AG09309 (cell line): ENCODE measurements around the gene CPT1A.

Experiments used
- DNase-seq: peaks from one replicate; pipeline ENCODE4 v3.0.0-alpha.2; 2010; ENCODE audit warnings: low read depth
- H3K4me3 ChIP-seq: 2 replicates; pipeline ENCODE4 v1.5.1; 2011; ENCODE audit warnings: mild to moderate bottlenecking, low read depth, low read length, moderate library complexity; ENCODE audit not compliant: control insufficient read depth
- TF ChIP-seq, protein P1 (sequence below): IDR thresholded peaks from 2 replicates; pipeline ENCODE4 v1.5.1; 2011; ENCODE audit warnings: mild to moderate bottlenecking, low read depth, low read length, inconsistent platforms; ENCODE audit not compliant: insufficient read depth, control insufficient read depth; ENCODE audit errors: missing control alignments

The CPT1A gene

DNA sequence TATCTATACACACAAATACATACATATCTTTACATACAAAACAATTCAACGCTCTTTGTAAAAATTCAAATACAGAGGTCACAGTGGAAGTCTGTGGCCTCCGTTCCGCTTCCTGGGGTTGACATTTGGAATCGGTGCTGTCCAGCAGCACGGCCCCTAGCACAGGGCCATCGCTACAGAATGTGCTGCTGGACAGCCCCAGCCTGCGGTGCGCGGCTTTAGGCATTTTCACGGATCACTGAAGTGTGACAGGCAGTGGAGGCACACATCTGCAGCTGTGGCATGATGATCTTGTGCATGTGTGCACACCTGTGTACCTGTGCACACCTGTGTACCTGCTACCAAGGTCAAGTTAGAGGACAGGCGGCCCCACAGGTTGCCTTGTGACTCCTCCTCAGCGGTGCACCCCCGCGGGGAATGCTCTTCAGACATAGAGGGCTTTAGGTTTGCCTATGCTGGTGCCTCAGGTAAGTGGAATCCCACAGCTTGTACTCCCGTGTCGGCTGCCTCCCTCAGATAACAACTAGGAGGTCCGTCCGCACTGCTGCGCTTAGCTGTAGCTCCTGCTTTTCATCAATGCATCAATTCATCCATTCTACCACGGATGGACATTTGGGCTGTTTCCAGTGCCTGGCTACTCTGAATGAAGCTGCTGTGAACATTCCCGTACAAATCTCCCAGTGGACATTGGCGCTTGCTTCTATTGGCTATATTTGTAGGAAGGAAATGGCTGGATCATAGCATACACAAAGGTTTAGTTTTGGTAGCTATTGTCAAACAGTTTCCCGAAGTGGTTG lies 127.5 kb downstream of the CPT1A start:
- H3K4me3 ChIP-seq: no peak overlapping the region
- no peak for DNase-seq
- TF ChIP-seq, protein P1, sequence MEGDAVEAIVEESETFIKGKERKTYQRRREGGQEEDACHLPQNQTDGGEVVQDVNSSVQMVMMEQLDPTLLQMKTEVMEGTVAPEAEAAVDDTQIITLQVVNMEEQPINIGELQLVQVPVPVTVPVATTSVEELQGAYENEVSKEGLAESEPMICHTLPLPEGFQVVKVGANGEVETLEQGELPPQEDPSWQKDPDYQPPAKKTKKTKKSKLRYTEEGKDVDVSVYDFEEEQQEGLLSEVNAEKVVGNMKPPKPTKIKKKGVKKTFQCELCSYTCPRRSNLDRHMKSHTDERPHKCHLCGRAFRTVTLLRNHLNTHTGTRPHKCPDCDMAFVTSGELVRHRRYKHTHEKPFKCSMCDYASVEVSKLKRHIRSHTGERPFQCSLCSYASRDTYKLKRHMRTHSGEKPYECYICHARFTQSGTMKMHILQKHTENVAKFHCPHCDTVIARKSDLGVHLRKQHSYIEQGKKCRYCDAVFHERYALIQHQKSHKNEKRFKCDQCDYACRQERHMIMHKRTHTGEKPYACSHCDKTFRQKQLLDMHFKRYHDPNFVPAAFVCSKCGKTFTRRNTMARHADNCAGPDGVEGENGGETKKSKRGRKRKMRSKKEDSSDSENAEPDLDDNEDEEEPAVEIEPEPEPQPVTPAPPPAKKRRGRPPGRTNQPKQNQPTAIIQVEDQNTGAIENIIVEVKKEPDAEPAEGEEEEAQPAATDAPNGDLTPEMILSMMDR: no peak

DNA sequence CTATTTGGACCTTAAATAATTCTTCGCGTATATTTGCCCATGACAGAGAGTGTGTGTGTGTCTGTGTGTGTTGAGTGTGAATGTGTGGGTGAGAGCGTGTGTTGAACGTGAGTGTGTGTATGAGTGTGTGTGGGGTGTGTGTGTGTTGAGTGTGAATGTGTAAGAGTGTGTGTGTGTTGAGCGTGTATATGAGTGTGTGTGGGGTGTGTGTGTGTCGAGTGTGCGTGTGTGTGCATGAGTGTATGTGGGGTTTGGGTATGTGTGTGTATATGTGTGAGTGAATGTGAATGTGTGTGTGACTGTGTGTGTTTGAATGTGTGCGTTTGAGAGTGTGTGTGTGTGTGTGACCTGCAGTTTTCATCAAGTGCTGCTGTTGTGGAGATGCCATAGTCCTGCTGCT lies 130.6 kb downstream of the CPT1A start:
- DNase-seq: no peak
- TF ChIP-seq, protein P1: no peak
- H3K4me3 ChIP-seq: no peak overlapping the region

DNA sequence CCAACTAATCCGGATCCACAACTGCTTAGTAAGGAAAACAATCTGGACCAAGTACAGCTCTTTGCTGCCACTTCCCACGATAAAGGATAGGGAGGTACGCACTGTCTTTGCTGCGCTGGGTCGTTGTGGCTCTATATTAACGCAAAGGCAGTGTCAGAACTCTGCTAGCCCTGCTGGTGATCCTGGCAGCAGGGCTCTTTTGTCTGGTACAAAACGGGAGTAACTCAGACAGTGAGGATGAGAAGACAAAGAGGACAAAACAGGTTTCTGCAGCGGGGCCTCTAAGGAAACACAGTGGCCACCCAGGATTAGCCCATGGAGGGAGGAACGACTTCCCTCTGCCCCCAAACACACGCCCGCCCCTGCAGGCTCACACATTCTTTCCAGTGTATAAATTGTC lies 131.3 kb downstream of the CPT1A start:
- TF ChIP-seq, protein P1: no peak
- no peak for DNase-seq
- H3K4me3 ChIP-seq: no peak overlapping the region

DNA sequence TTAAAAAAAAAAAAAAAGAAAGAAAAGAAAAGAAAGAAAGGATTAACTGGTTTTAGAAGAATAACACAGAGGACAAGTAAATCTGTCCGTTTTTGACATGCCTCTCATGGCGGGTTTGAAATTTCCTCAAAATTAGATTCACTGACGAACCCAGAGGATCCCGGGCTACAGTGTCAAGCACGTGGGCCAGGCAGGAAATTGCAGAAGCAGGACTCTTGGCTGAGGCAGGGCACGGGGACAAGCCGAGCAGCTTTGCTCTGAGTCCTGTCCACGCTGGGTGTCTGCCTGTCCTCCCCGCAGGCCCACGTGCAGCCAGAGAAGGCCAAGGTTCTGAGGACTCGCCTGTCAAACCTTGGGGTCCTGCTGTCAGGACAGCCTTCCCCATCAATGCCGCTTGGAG lies 132.7 kb downstream of the CPT1A start:
- TF ChIP-seq, protein P1: no peak
- no peak overlapping the region for H3K4me3 ChIP-seq
- DNase-seq: no peak

DNA sequence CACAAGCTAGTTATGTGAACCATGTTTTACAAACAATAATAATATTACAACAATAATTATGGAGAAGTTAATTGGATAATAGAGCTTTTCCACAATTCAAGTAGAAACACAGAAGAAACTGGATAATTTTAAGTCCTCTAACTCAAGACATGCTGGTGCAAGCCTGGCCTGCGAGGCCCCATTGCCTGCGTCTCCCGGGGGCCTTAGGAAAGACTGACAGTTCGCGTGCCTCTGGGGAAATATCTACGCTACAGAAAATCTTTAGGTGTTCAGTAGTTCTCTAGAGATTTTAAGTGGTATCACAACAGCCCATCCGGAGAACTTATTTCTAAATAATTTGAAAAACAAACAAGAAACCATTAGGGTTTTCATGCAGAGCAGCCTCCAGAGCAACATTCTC lies 134.2 kb downstream of the CPT1A start:
- no peak for DNase-seq
- TF ChIP-seq, protein P1: no peak
- H3K4me3 ChIP-seq: no peak overlapping the region

DNA sequence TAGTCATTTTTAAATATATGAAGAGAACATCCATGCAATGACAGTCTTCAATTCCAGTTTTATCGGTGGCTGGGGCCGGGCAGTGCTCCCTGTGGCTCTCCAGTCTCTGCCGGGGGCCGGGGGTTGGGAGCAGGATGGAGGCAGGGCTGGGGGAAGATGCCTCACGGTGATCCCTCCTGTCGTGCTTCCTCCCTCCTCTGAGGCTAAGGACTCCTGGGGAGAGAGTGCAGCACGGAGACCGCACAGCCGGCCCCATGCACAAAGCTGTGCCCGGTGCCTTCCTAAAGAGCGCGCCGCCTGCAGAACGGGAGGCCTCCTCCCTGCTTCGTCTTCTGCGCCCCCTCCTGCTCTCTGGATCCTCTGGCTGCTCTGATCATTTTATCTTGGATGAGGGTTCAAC lies 136.8 kb downstream of the CPT1A start:
- H3K4me3 ChIP-seq: no peak overlapping the region
- no peak for DNase-seq
- TF ChIP-seq, protein P1: no peak
